Large intestine (tissue), 3 donors: ENCODE measurements around the gene NLRC5. TPM values are rescaled to one million over a fixed set of nuclear protein-coding genes. Genes with fewer than 3 reads are reported as not detected.
"Not testable (repeated sequence)": the region's sequence is repeated elsewhere in the genome, so short reads cannot be mapped to it uniquely, and the experiment has no call there.

Source experiments
- DNase-seq, 2 donors: peaks; one replicate each; pipeline versions ENCODE4 v3.0.0 to v3.0.0-alpha.2; 2013
- H3K27ac ChIP-seq: one replicate; pipeline ENCODE4 v1.5.1; 2013; ENCODE audit warnings: low read length
- H3K27me3 ChIP-seq: 2 replicates; pipeline ENCODE4 v1.6.1; 2013; ENCODE audit warnings: low read length; ENCODE audit not compliant: control insufficient read depth, insufficient read depth
- H3K36me3 ChIP-seq: 2 replicates; pipeline ENCODE4 v1.6.1; 2013; ENCODE audit warnings: low read length; ENCODE audit not compliant: control insufficient read depth, insufficient read depth
- H3K4me1 ChIP-seq: one replicate; pipeline ENCODE4 v1.6.1; 2013; ENCODE audit warnings: low read length; ENCODE audit not compliant: control insufficient read depth, insufficient read depth
- H3K4me3 ChIP-seq: one replicate; pipeline ENCODE4 v1.5.1; 2013; ENCODE audit warnings: low read length
- H3K9me3 ChIP-seq: one replicate; pipeline ENCODE4 v1.6.1; 2013; ENCODE audit warnings: mild to moderate bottlenecking, low read depth, low read length, moderate library complexity; ENCODE audit not compliant: control insufficient read depth
- WGBS: methylation state at CpG from one replicate; pipeline ENCODE4 v1.1.5; 2013; ENCODE audit warnings: low lambda C conversion rate; ENCODE audit not compliant: insufficient coverage; 5-methylcytosine and 5-hydroxymethylcytosine counted together
- polyA plus RNA-seq: library from polyadenylated mRNA; unstranded; fragments of 120-200 nt; gene quantifications from one replicate; pipeline ENCODE4 v1.2.1, GENCODE V29; 2013

NLRC5 gene
- polyA plus RNA-seq, 1 donor, result 11.1 TPM

DNA sequence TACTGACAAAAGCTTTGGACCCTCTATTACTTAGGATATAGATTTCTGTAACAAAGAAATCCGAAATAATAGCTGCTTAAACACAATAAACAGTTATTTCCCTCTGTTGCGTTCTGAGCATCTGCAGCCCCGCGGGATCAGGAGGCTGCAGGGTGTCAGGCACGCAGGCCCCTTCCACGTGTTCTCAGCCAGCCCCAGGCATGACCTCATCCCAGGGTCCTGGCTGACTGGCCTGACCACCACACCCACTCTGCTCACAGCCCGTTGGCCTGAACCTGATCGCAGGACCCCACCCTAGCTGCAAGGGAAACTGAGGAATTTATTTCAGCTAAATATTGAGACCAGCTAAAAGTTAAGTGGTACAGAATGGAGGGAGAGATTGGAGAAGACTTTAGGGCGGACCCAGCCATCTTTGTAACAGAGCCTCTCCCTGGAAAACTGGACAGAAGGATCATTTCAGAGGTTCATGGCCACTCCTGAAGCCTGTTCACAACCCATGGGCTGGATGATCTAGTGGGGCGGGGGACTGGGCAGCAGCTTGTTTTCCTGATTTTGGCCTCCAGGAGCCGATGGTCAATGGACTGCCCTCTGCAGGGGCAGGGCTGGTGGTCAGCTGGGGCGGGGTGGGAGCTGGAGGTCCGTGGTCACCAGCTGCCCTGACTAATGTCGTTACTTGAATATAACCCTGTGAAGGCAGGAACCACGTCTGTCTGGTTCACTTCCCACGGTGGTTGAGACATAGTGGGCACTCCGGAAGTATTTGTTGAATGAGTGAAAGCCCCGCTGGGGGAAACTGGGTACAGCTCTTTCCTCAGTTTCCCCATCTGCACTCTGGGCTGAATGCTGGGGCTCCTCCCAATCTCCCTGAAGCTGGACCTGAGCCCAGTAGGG is 16.7 kb upstream of the NLRC5 start:
- Histone ChIP-seq H3K4me3 (no peak overlapping the region), H3K4me1 (no peaks in the 10 kb centered on the region), H3K27ac (no peak overlapping the region), H3K9me3 (no peaks in the 10 kb centered on the region), H3K27me3 (no peaks in the 10 kb centered on the region), H3K36me3 (no peaks in the 10 kb centered on the region)
- WGBS, result no CpG with 5 or more reads among the region's 18 CpGs
- no peak for DNase-seq

DNA sequence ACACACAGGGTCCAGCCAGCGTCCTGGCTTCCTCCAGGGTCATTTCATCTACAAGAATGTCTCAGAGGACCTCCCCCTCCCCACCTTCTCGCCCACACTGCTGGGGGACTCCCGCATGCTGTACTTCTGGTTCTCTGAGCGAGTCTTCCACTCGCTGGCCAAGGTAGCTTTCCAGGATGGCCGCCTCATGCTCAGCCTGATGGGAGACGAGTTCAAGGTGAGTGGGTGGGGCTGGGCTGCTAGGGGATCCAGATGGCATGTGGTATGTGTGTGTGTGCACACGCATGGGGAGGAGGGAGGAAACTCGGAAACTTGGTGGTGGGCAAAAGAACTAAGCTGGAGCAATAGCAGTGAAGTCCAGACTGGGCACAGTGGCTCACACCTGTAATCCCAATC is 16.1 kb upstream of the NLRC5 start:
- no peaks in the 10 kb centered on the region for H3K27me3 ChIP-seq
- no peak overlapping the region for H3K27ac ChIP-seq
- H3K4me3 ChIP-seq, result no peak overlapping the region
- no peaks in the 10 kb centered on the region for H3K36me3 ChIP-seq
- WGBS, result 80% methylated on average over 2 of the region's 9 CpGs
- H3K4me1 ChIP-seq, result no peaks in the 10 kb centered on the region
- no peak for DNase-seq
- H3K9me3 ChIP-seq, result no peaks in the 10 kb centered on the region

DNA sequence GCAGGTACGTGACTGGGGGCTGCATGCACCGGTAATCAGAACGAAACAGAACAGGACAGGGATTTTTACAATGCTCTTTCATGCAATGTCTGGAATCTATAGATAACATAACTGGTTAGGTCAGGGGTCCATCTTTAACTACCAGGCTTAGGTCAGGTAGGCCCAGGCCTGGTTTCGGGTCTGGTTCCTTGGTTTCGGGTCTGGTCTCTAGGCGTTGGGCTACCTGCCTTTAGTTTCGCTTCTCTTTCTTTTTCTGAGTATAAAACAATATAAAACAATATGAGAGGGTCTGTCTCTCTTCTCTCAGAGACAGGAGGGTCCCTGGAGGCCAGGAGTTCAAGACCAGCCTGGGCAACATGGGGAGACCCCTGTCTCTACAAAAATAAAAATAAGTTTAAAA is 15.5 kb upstream of the NLRC5 start:
- not testable (repeated sequence) for H3K36me3 ChIP-seq, H3K4me3 ChIP-seq, H3K27ac ChIP-seq, DNase-seq, H3K4me1 ChIP-seq, H3K9me3 ChIP-seq, H3K27me3 ChIP-seq
- no CpG with 5 or more reads among the region's 7 CpGs for WGBS

DNA sequence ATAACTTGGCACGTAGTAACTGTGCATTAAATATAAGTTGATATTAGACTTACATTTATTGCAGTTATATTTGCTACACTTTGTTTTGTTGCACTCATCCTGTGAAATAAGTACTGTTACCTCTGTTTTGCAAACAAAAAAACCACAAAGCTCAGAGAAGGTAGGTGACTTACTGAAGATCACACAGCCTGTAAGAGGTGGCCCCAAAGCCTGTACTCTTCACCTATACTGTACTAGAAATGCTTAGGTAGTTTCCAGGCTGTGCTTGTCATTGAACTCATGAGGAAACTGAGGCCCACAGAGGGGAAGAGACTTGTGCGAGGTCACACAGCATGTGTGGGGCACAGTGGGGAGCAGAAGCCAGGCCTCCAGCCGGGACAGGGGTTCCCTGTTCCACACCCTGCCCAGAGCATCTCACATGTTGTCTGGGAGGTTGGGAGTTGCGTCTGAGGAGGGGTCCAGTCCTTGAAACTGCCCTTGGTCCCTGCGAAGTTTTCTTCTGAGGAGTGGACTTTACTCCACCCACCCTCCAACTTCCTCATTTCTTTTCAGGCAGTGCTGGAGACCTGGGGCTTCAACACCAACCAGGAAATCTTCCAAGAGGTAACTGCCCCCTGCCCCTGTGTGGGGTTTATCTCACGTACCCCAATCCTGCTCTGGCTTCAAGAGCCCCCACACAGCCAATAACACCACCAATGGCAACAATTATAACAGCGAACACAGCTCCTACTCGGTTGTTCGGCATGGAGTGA is 14.6 kb upstream of the NLRC5 start:
- Histone ChIP-seq H3K27me3 (no peaks in the 10 kb centered on the region), H3K9me3 (no peaks in the 10 kb centered on the region), H3K4me3 (no peak overlapping the region), H3K4me1 (no peaks in the 10 kb centered on the region), H3K36me3 (no peaks in the 10 kb centered on the region), H3K27ac (no peak overlapping the region)
- WGBS, result 100% methylated on average over 1 of the region's 9 CpGs
- DNase-seq, result peak in 1 of 2 donors; percentile 29

DNA sequence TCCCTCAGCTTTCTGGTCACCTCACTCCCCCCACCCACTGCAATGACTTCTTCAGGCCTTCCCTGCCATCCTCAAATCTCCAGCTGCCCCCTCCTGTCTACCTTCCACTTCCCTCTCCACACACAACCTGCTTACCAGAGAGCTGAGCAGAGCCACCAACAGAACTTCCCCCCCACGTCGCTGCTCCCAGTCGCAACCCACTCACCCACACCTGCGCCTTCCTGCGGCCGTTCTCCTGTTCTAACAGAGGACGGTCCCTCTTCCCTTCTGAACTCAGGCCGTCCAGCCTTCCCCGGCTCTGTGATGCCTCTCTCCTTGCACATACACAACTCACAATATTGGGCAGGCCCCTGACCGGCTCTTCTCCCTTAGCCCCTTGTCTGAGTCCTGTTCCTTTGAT is 13.6 kb upstream of the NLRC5 start:
- Histone ChIP-seq H3K9me3 (no peaks in the 10 kb centered on the region), H3K27ac (no peak overlapping the region), H3K36me3 (no peaks in the 10 kb centered on the region), H3K4me3 (no peak overlapping the region), H3K27me3 (no peaks in the 10 kb centered on the region), H3K4me1 (no peaks in the 10 kb centered on the region)
- WGBS, result 94% methylated on average over 2 of the region's 10 CpGs
- DNase-seq, result no peak

DNA sequence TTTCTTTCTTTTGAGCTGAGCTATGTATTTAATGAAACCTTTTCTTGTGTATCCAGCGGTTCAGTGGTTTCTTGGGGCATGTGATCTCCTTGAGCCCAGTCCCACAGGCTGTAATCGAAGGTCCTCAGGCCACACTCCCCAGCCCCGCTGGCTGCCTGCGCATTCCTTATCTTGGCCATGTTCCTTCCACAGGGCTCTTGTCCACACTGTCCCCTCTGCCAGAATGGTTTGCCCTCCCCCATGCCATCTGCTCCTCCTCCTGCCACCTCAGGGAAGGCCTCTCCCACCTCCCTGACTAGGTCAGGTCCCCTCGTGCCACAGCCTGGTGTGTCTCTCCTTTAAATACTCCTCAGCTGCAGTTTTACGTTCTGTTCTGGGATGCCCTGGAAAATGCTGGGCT is 12.1 kb upstream of the NLRC5 start:
- H3K4me1 ChIP-seq, result no peaks in the 10 kb centered on the region
- H3K36me3 ChIP-seq, result no peaks in the 10 kb centered on the region
- H3K27me3 ChIP-seq, result no peaks in the 10 kb centered on the region
- DNase-seq, result no peak
- H3K9me3 ChIP-seq, result no peaks in the 10 kb centered on the region
- H3K27ac ChIP-seq, result no peak overlapping the region
- 80% methylated on average over 1 of the region's 6 CpGs for WGBS
- H3K4me3 ChIP-seq, result no peak overlapping the region

DNA sequence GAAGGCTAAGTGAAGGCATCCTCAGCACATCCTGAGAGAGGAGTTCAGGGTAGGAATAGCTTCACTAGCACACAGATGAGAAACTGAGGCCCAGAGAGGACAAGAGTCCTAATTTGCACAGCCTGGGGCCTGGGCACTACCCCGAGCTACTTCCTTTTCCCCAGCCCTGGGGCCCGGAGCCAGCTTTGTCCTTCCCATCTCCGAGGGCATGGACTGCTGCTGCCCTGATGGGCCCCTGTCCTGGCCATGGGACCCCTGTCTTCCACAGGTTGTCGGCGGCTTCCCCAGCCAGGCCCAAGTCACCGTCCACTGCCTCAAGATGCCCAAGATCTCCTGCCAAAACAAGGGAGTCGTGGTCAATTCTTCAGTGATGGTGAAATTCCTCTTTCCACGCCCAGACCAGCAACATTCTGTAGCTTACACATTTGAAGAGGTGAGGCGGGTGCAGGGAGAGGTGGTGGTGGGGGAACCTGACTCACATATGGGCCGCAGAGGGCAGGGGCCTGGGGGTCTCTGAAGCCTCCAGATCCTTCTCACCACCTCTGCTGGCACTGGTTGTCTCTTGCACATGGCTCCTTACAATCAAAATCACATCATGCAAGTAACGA is 11.4 kb upstream of the NLRC5 start:
- no peak overlapping the region for H3K27ac ChIP-seq
- no peaks in the 10 kb centered on the region for H3K9me3 ChIP-seq
- H3K4me3 ChIP-seq, result no peak overlapping the region
- DNase-seq, result no peak
- no peaks in the 10 kb centered on the region for H3K27me3 ChIP-seq
- no peaks in the 10 kb centered on the region for H3K36me3 ChIP-seq
- WGBS, result no CpG with 5 or more reads among the region's 11 CpGs
- peaks cover under 1% of the 10 kb centered on the region for H3K4me1 ChIP-seq

DNA sequence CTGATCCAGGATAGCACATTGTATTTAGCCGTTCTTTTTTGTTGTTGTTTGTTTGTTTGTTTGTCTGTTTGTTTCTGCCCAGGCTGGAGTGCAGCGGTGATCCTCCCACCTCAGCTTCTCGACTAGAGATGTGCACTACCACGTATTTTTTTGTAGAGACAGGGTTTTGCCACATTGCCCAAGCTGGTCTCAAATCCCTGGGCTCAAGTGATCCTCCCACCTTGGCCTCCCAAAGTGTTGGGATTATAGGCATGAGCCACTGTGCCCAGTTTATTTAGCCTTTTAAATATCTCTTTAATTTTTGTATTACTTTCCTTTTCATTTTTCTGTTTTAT is 9.2 kb upstream of the NLRC5 start:
- DNase-seq, result no peak
- Histone ChIP-seq H3K27me3 (no peaks in the 10 kb centered on the region), H3K9me3 (no peaks in the 10 kb centered on the region), H3K4me3 (no peak overlapping the region), H3K27ac (no peak overlapping the region), H3K36me3 (no peaks in the 10 kb centered on the region), H3K4me1 (peaks cover 14% of the 10 kb centered on the region)
- WGBS, result no CpG with 5 or more reads among the region's 4 CpGs

DNA sequence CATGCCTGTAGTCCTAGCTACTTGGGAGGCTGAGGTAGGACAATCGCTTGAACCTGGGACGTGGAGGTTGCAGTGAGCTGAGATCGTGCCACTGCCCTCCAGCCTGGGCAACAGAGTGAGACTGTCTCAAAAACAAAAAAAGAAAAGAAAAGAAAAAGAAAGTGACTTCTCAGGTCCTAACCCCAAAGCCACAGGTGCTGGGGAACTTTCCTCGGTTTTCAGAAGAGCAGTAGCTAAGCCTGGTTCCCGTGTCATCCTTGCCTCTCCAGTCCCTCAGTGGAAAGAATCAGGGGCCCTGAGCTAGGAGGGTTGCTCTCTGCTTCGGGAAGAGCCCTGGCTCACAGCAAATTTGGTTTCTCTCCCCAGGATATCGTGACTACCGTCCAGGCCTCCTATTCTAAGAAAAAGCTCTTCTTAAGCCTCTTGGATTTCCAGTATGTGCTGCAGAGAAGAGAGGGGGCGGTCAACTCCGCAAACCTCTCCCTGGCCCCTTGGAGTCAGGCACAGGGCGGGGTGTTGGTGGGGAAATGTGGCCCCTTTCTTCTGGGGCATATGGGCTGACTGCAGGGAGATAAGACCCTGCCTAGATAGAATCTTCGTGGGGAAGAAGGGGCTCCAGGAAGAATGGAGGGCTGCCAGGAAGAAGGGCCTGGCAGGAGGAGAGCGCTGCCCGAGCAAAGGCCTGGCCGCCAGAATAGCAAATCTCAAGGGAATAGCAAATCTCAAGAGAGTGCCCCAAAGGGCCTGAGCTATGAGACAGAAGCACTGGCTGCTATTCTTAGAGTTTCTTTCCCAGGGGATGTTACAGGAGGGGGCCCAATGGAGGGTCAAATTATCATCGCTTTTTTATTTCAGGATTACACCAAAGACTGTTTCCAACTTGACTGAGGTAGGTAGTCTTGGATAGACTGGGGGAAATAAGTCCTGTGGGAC is 8.3 kb upstream of the NLRC5 start:
- Histone ChIP-seq H3K9me3 (no peaks in the 10 kb centered on the region), H3K27me3 (no peaks in the 10 kb centered on the region), H3K27ac (no peak overlapping the region), H3K4me1 (peaks cover 16% of the 10 kb centered on the region), H3K36me3 (no peaks in the 10 kb centered on the region), H3K4me3 (no peak overlapping the region)
- DNase-seq, result peak in 1 of 2 donors; percentile 45
- WGBS, result no CpG with 5 or more reads among the region's 16 CpGs
